Mesenteric fat pad (tissue), 1 donor: ENCODE data around the gene GSTM5. TPM values are rescaled to one million over a fixed set of nuclear protein-coding genes. Genes with fewer than 3 reads are reported as not detected.

ENCODE experiments used
- DNase-seq: peaks from one replicate; pipeline ENCODE4 v3.0.0-alpha.2; 2020; ENCODE audit warnings: low spot score
- total RNA-seq: library from RNA; stranded (reverse); fragmentation: NEBNext Ultra II Directional; extraction: Animal tissue kit (Norgen Biotek cat#: 25700); gene quantifications from one replicate; pipeline ENCODE4 v1.2.1, GENCODE V29; 2021
- donor health status: DM: yes; HTN: yes; CAD: no.

GSTM5 gene
- total RNA-seq, 1 donor from 2014 or later, result 13.1 TPM

DNA sequence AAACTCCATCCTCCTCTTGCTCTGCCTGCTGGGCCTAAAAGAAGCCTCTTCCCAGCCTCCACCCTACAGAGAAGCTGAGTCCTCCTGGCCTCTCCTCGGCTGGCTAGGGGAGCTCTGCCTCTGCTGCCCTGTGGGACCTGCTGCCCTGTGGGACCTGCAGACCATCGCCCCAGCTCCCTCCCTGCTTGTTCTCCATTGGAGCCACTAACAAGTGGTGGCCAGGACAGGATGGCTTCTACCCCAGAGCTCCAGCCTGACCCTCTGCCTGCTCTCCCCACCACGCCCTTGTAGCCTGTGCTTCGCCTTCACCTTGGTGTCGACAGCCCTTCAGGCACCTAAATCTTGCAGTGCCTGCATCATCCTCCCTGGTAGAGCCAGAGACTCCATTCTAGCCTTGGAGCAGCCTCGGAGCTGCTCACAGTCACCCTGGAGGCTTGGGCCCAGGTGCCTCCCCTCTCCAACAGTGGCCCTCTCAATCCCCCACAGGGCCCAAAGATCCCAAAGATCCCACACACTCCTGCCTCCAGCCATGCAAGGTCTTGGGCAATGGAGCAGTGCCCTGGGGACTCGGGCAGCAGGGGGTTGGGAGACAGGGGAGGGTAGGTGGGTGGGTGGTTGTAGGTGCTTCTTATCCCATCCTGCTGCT is 48.7 kb downstream of the GSTM5 start:
- DNase-seq, result peak; percentile 68

DNA sequence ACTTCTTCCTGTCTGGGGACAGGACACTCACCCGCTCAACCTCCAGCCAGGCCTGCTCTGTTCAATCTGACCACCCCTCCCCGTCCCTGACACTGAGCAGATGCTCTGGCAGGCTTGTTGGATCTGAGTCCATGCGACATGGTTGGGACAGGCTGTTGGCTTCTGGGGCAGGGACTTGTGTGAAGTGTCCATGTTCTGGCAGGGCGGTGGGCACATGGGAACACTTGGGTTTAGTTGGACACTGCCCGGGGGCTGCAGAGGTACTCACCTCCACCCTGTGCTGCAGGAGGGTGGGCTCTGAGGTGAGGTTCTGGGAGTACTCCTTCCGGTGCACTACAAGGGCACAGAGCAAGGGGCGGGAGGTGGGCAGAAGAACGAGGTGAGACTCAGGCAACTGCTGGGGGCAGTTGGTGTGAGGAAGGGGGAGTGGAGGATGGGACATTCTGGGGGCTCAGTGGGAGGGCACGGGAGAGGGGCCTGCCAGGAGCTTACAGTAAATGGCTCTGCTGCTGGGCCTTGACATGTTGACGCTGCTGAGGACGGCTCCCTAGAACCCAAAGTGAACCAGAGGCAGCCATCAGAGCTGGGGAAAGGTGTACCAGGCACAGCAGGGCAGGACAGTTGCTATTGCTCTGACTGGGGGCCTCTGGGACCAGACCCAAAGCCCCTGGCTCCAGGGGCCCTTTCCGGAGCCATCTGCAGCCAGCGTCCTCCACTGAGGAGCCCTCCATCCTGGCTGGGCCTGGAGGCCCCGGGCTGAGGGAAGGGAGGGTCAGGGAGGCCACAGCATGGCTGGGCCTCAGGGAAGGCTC is 49.4 kb downstream of the GSTM5 start:
- DNase-seq, result peak; percentile 88

GRCh38 chr1:109762039-109762585 is 50.1 kb downstream of the GSTM5 start:
- DNase-seq, result no peak

GRCh38 chr1:109762821-109763645 is 51.0 kb downstream of the GSTM5 start:
- peak; percentile 74 for DNase-seq

DNA sequence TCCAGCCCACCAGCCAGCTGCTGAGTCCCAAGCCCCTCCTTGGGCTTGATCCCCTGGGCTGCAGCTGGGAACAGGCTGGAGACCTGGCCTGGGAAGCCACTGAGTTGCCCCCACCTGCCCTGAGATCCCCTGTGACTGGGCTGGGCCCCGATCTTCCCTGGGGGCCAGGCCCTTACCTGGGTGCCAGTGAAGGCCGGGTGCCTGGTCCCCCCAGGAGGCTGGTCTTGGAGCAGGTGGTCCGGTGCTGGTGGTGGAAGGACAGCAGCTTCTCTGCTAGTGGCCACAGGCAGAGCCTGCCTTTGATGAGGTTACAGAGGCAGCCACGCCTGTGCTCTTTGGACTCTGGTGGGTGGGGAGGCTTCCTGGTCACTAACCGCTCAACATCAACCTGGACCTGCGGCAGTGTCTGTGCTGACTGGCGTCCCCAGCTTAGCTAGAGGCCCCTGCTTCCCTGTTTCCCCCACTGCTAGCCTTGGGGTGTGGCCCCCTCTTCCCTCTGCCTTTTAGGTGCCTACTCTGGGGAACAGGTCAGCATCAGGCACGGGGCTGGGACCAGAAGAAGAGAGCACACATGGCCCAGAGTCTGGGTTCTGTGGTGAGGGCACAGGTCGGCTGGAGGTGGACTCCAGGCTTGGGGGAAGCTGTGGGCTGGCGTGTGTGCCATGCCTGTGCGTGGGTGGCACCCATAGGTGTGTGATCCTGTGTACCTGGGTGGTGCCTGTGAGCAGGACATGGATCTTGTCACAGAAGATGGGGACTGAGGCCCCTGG is 51.8 kb downstream of the GSTM5 start, which contains the start of gene EPS8L3:
Gene EPS8L3 (minus strand): TSS at position 278 of the 770 bp plus-strand sequence. CDS start 2,174 bp downstream, outside the sequence.
- DNase-seq, result peak; percentile 87

- peak; percentile 80 for DNase-seq
Observed at GRCh38 chr1:109764561-109765482, 52.8 kb downstream of the GSTM5 start.

GRCh38 chr1:109765483-109765815 is 53.4 kb downstream of the GSTM5 start:
- no peak for DNase-seq

DNA sequence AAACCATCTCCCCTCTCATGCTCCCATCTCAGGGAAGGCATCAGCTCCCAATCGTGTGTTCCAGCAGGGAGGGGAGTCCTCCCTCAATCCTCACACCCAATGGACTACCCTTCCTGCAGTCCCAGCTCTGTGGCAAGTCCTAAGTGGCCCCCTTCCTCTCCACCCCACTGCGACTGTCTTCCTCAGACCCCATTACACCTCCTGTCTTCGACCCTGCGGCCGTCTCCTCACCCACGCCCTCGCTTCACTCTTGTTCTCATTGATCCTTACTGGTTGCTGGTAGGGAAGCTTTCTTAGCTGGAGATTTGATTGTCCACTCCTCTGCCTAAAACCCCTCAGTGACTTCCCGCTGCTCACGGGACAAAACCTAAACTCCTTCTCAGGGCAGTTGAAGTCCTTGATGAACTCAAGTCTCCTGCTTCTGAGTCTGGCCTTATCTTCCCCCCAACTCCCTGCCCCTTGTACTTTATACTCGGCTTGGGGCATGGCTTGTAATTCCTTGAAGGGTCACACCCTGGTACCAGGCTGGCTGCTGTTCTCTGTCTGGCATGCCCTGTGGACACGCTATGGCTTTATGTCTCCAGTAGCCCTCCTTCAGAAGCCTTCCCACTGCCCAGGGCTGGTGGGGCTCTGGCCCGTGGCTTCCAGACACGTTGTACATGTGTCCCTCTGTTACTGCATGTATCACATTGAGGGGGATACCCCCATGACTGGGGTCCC is 54.0 kb downstream of the GSTM5 start:
- peak; percentile 84 for DNase-seq

DNA sequence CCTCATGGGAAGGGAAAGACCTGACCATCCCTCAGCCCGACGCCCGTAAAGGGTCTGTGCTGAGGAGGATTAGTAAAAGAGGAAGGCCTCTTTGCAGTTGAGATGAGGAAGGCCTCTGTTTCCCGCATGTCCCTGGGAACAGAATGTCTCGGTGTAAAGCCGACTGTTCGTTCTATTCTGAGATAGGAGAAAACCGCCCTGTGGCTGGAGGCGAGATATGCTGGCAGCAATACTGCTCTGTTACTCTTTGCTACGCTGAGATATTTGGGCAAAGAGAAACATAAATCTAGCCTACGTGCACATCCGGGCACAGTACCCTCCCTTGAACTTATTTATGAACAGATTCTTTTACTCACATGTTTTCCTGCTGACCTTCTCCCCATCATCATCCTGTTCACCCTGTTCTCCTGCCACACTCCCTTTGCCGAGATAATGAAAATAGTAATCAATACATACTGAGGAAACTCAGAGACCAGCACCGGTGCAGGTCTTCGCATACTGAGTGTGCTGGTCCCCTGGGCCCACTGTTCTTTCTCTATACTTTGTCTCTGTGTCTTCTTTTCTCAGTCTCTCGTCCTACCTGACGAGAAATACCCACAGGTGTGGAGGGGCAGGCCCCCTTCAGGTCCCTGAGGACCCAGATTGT is 55.1 kb downstream of the GSTM5 start:
- peak; percentile 43 for DNase-seq

Other genes with a start within 250 kb of the GSTM5 start
- 7.3 TPM for gene SYPL2, start 245.7 kb upstream of the GSTM5 start, total RNA-seq
- 3.0 TPM for gene ATXN7L2, start 228.3 kb upstream of the GSTM5 start, total RNA-seq
- 8.9 TPM for gene CYB561D1, start 218.2 kb upstream of the GSTM5 start, total RNA-seq
- 7.4 TPM for gene AMIGO1, start 202.5 kb upstream of the GSTM5 start, total RNA-seq
- gene GPR61, start 172.4 kb upstream of the GSTM5 start, total RNA-seq, result not detected
- gene GNAI3, start 163.6 kb upstream of the GSTM5 start, total RNA-seq, result 8.7 TPM
- gene GNAT2, start 92.6 kb upstream of the GSTM5 start, total RNA-seq, result not detected
- gene AMPD2, start 92.4 kb upstream of the GSTM5 start, total RNA-seq, result 63.1 TPM
- gene GSTM4, start 56.2 kb upstream of the GSTM5 start, total RNA-seq, result 22.6 TPM
- gene GSTM2, start 44.2 kb upstream of the GSTM5 start, total RNA-seq, result 51.2 TPM
- not detected for gene GSTM1, start 24.4 kb upstream of the GSTM5 start, total RNA-seq
- gene GSTM3, start 28.8 kb downstream of the GSTM5 start, total RNA-seq, result 16.0 TPM
- 0.58 TPM for gene EPS8L3, start 51.7 kb downstream of the GSTM5 start, total RNA-seq
- 228 TPM for gene CSF1, start 198.6 kb downstream of the GSTM5 start, total RNA-seq